ENCODE data around the gene LYST.
A peak's percentile ranks its signal among the peaks of the same experiment; 100 is the strongest.
"Not testable (repeated sequence)": the region's sequence is repeated elsewhere in the genome, so short reads cannot be mapped to it uniquely, and the experiment has no call there.

LYST gene, protein sequence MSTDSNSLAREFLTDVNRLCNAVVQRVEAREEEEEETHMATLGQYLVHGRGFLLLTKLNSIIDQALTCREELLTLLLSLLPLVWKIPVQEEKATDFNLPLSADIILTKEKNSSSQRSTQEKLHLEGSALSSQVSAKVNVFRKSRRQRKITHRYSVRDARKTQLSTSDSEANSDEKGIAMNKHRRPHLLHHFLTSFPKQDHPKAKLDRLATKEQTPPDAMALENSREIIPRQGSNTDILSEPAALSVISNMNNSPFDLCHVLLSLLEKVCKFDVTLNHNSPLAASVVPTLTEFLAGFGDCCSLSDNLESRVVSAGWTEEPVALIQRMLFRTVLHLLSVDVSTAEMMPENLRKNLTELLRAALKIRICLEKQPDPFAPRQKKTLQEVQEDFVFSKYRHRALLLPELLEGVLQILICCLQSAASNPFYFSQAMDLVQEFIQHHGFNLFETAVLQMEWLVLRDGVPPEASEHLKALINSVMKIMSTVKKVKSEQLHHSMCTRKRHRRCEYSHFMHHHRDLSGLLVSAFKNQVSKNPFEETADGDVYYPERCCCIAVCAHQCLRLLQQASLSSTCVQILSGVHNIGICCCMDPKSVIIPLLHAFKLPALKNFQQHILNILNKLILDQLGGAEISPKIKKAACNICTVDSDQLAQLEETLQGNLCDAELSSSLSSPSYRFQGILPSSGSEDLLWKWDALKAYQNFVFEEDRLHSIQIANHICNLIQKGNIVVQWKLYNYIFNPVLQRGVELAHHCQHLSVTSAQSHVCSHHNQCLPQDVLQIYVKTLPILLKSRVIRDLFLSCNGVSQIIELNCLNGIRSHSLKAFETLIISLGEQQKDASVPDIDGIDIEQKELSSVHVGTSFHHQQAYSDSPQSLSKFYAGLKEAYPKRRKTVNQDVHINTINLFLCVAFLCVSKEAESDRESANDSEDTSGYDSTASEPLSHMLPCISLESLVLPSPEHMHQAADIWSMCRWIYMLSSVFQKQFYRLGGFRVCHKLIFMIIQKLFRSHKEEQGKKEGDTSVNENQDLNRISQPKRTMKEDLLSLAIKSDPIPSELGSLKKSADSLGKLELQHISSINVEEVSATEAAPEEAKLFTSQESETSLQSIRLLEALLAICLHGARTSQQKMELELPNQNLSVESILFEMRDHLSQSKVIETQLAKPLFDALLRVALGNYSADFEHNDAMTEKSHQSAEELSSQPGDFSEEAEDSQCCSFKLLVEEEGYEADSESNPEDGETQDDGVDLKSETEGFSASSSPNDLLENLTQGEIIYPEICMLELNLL (N-terminal part only)

DNA sequence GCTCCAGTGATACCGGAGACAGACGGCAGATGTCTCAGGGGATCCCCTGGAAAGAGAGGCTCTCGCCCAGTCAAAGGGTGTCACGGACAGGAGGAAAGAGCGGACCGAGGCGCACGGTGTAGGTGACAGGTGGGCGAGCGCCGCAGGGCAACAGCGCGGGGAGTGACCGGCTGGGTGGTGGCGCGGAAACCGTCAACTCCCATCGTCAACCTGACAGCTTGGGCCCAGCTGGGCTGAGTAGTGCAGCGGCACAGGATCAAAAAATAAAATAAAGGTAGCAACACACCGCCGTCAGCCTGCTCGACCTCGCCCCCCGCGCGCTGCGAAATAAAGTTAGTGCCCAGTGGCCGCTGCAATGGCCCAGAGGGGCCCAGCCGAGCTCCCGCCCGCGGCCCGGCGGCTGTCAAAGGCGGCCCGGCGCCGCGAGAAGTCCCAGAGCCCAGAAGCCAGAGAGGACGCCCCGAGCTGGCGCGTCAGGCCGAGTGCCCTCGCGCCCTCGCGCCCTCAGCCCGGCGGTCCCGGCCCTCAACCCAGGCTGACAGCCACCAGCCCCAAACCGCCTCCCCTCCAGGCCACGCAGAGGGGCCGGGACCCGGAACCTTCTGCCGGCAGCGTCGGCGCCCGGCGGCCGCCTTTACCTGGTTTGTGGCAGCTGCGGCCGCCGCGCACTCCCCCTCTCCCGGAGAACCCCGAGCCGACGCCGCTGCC lies at the start of gene LYST:
Gene LYST (minus strand): TSS at position 702 of the 708 bp plus-strand sequence. CDS start 36,489 bp downstream, outside the sequence.
- H3K27me3 ChIP-seq (replicated peaks; ENCODE audit: control insufficient read depth, insufficient read depth, low read length), result no peaks in the 10 kb centered on the region
- TF ChIP-seq, protein P1, sequence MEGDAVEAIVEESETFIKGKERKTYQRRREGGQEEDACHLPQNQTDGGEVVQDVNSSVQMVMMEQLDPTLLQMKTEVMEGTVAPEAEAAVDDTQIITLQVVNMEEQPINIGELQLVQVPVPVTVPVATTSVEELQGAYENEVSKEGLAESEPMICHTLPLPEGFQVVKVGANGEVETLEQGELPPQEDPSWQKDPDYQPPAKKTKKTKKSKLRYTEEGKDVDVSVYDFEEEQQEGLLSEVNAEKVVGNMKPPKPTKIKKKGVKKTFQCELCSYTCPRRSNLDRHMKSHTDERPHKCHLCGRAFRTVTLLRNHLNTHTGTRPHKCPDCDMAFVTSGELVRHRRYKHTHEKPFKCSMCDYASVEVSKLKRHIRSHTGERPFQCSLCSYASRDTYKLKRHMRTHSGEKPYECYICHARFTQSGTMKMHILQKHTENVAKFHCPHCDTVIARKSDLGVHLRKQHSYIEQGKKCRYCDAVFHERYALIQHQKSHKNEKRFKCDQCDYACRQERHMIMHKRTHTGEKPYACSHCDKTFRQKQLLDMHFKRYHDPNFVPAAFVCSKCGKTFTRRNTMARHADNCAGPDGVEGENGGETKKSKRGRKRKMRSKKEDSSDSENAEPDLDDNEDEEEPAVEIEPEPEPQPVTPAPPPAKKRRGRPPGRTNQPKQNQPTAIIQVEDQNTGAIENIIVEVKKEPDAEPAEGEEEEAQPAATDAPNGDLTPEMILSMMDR (IDR thresholded peaks at IDR 0.05; ENCODE audit: insufficient read depth, low read length, poor library complexity, severe bottlenecking), result peak; percentile 52
- peak within 1 kb of the TSS; percentile 89 for H3K4me3 ChIP-seq (replicated peaks; ENCODE audit: low read depth, low read length)
- peak; percentile 79 for DNase-seq (ENCODE audit: extremely low read depth, insufficient read length)
- H3K36me3 ChIP-seq (ENCODE audit: control insufficient read depth, insufficient read depth, low read length), result no peaks in the 10 kb centered on the region

DNA sequence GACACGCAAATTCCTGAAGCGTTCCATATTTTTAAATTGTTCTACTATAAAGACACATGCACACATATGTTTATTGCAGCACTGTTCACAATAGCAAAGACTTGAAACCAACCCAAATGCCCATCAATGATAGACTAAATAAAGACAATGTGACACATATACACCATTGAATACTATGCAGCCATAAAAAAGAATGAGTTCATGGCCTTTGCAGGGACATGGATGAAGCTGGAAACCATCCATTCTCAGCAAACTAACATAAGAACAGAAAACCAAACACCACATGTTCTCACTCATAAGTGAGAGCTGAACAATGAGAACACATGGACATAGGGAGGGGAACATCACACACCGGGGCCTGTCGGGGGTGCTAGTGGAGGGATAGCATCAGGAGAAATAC lies 48.8 kb upstream of the LYST start:
- not testable (repeated sequence) for H3K27me3 ChIP-seq (replicated peaks; ENCODE audit: control insufficient read depth, insufficient read depth, low read length); H3K36me3 ChIP-seq (ENCODE audit: control insufficient read depth, insufficient read depth, low read length); DNase-seq (ENCODE audit: extremely low read depth, insufficient read length); H3K4me3 ChIP-seq (replicated peaks; ENCODE audit: low read depth, low read length)

DNA sequence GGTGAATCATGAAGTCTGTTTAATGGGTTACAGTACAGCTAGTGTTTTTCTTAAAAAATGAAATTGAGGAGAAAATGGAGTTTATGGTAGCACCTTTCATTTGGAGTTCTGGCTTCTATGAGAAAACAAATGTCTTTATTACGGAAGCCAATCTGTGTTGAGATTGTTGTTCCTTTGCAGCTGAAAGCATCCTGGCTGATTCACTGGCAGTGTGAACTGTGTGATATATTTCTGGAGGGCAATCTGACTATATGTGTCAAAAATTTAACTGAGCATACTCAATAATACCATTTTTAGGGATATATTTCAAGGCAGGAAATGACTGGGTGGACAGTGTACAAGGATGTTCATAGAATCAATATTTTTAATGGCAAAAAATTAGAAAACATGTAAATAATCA lies 46.6 kb upstream of the LYST start:
- no peak overlapping the region for H3K4me3 ChIP-seq (replicated peaks; ENCODE audit: low read depth, low read length)
- DNase-seq (ENCODE audit: extremely low read depth, insufficient read length), result no peak
- H3K36me3 ChIP-seq (ENCODE audit: control insufficient read depth, insufficient read depth, low read length), result no peaks in the 10 kb centered on the region
- H3K27me3 ChIP-seq (replicated peaks; ENCODE audit: control insufficient read depth, insufficient read depth, low read length), result no peaks in the 10 kb centered on the region
- TF ChIP-seq, protein P1 (IDR thresholded peaks at IDR 0.05; ENCODE audit: insufficient read depth, low read length, poor library complexity, severe bottlenecking), result no peak

GRCh38 chr1:235911876-235912275 lies 45.2 kb upstream of the LYST start:
- DNase-seq (ENCODE audit: extremely low read depth, insufficient read length), result no peak
- Histone ChIP-seq H3K27me3 (replicated peaks; ENCODE audit: control insufficient read depth, insufficient read depth, low read length) (no peaks in the 10 kb centered on the region), H3K36me3 (ENCODE audit: control insufficient read depth, insufficient read depth, low read length) (no peaks in the 10 kb centered on the region), H3K4me3 (replicated peaks; ENCODE audit: low read depth, low read length) (no peak overlapping the region)
- TF ChIP-seq, protein P1 (IDR thresholded peaks at IDR 0.05; ENCODE audit: insufficient read depth, low read length, poor library complexity, severe bottlenecking), result no peak

- DNase-seq (ENCODE audit: extremely low read depth, insufficient read length), result no peak
- H3K4me3 ChIP-seq (replicated peaks; ENCODE audit: low read depth, low read length), result no peak overlapping the region
- no peaks in the 10 kb centered on the region for H3K27me3 ChIP-seq (replicated peaks; ENCODE audit: control insufficient read depth, insufficient read depth, low read length)
- no peaks in the 10 kb centered on the region for H3K36me3 ChIP-seq (ENCODE audit: control insufficient read depth, insufficient read depth, low read length)
- TF ChIP-seq, protein P1 (IDR thresholded peaks at IDR 0.05; ENCODE audit: insufficient read depth, low read length, poor library complexity, severe bottlenecking), result no peak
Measured at GRCh38 chr1:235911300-235911662, 44.6 kb upstream of the LYST start.
